Gastrocnemius medialis (tissue), 4 donors: Measurements from ENCODE around the gene MRPS16.

Experiments used
- CTCF ChIP-seq, 5 experiments: fragments of 450-650 bp in 3 of 5; fragments of 200-600 bp in 2 of 5; sonication (generic) in 2 of 5; IDR thresholded peaks in 4 of 5; conservative IDR thresholded peaks in 1 of 5; 1 replicate in 4 of 5; 2 replicates in 1 of 5; pipeline ENCODE4 v1.5.1; 2016 to 2019; ENCODE audit warnings: antibody characterized with exemption in 5 of 5, mild to moderate bottlenecking in 3 of 5, moderate library complexity in 3 of 5
- POLR2A ChIP-seq, 2 donors: fragments of 450-650 bp; IDR thresholded peaks; one replicate each; pipeline ENCODE4 v1.6.1; 2017; ENCODE audit warnings: antibody characterized with exemption in 2 of 2, mild to moderate bottlenecking in 2 of 2, moderate library complexity in 2 of 2

DNA sequence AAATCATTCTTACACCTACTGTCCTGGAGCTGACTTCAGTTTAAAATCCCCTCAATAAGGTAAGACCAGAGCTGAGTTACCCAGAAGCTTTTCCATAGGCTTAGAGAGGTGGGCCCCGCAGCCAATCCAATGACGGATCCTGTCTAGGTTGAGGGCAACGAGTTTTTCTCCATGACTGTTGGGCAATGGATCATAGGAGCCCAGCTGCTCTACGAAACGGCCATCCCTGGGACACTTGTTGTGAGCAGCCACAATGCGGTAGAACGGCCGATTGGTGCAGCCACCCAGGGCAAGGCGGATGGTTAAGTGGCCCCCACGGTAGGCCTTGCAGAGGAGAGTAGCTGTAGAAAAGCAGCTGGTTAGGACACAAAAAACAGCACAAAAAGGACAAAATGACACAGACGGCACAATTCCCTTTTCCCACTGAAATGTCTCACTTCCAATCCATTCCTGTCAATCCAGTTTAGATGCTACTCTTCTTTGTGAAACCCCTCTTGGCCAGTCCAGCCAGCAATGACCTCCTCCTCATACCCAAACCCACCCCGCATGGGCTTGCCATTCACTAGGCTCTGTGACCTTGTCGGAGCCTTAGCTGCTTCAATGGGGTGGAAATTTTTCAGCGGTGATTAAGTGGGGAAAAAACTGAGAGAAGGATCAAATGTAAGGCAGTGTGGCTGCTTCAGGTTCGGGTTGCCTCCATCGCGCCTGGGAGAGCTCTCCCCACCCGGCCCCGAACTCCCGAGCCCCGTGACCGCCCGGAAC lies 580 bp downstream of the MRPS16 start:
- TF ChIP-seq CTCF (IDR thresholded peaks at IDR 0.05 in 4 of 5, conservative IDR thresholded peaks at IDR 0.05 in 1 of 5): no peak
- no peak for TF ChIP-seq POLR2A (IDR thresholded peaks at IDR 0.05)
